GM19025 (cell line): ENCODE data around the gene TMEM243.
"Not testable (repeated sequence)": the region's sequence is repeated elsewhere in the genome, so short reads cannot be mapped to it uniquely, and the experiment has no call there.

Source experiments
- ATAC-seq: cut with Tn5 transposase; IDR thresholded peaks from one replicate; pipeline ENCODE4 v1.9.1; 2021; ENCODE audit warnings: mild to moderate bottlenecking, low read depth, moderate library complexity; ENCODE audit not compliant: unreplicated experiment

Gene TMEM243, protein sequence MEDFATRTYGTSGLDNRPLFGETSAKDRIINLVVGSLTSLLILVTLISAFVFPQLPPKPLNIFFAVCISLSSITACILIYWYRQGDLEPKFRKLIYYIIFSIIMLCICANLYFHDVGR

DNA sequence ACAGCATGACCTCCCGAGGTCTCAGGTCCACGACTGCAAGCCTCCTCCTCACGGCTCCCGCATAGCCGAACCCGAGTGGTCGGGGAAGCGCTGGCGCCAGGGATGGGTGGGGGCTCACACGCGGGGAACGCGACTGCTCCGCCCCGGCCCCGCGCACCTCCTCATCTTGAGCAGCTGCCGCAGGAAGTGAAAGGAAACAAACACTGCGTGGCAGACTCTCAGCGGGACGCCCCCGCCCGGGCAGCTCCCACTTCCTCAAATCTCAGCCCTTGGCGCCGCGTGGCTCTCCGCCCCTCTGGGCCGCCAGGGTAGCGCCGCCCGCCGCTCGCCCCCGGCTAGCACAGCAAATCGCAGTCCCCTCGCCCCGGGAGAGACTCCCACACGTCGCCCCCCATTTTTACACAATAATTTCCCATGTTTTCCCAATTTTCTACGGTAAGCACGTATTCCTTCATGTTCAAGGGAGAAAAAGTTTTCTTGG, at the start of gene TMEM243:
TSS of gene TMEM243 (minus strand) at position 188 of the 481 bp plus-strand sequence. CDS start 229 bp downstream, outside the sequence.
- ATAC-seq = peak; percentile 37

DNA sequence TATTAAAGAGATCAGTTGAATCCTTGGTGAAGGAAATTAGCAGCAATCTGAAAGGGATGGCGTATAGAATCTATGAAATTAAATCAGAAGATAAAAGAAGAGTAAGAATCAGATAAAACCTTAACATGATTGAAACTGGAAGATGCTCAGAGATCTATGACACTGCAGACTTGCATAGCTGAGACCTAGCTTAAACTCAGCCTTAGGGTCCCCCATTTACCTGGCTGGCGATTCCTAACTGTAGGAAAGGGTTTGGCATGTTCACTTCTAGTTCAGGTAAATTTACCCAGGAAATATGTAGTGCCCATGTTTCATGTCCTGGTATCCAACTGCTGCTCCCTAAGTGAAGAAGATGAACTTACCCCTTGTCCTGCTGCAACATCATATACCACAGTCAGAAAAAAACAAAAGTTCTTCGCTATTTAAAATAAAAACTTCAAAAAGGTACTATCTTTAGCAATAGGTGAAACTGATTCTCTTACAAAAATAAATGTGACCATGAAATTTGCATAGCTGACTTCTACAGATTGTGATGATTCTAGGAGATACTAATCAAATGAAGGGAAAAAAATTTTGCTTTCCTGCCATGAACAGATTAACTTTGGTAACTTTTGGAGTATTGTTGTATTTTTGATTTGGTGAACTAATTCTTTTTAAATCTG, 47.8 kb upstream of the TMEM243 start:
- no peak for ATAC-seq

DNA sequence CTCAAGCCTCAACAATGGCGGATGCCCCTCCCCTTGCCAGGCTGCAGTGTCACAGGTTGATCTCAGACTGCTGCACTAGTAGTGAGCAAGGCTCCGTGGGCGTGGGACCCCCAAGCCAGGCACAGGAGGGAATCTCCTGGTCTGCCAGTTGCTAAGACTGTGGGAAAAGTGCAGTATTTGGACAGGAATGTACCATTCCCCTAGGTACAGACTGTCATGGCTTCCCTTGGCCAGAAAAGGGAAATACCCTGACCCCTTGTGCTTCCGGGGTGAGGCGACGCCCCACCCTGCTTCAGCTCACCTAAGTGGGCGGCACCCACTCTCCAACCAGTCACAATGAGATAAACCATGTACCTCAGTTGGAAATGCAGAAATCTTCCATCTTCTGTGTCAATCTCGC, 44.0 kb upstream of the TMEM243 start:
- ATAC-seq = no peak

DNA sequence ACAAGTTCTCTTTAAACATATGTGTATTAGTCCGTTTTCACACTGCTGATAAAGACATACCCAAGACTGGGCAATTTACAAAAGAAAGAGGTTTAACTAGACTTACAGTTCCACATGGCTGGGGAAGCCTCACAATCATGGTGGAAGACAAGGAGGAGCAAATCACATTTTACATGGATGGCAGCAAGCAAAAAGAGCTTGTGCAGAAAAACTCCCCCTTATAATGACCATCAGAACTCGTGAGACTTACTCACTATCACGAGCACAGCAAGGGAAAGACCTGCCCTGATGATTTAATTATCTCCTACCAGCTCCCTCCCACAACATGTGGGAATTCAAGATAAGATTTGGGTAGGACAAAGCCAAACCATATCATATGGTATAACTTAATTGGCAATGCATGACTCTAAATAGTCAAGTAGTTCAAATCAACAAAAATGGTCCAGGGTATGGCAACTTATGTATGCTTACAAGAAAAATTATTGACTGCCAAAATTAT, 34.1 kb upstream of the TMEM243 start:
- ATAC-seq = no peak

DNA sequence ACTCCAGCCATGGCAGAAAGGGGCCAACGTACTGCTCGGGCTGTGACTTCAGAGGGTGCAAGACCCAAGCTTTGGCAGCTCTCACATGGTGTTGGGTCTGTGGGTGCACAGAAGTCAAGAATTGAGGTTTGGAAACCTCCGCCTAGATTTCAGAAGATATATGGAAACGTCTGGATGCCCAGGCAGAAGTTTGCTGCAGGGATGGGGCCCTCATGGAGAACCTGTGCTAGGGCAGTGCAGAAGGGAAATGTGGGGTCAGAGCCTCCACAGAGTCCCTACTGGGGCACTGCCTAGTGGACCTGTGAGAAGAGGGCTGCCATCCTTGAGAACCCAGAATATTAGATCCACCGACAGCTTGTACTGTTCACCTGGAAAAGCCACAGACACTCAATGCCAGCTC, 26.1 kb upstream of the TMEM243 start:
- ATAC-seq = not testable (repeated sequence)

DNA sequence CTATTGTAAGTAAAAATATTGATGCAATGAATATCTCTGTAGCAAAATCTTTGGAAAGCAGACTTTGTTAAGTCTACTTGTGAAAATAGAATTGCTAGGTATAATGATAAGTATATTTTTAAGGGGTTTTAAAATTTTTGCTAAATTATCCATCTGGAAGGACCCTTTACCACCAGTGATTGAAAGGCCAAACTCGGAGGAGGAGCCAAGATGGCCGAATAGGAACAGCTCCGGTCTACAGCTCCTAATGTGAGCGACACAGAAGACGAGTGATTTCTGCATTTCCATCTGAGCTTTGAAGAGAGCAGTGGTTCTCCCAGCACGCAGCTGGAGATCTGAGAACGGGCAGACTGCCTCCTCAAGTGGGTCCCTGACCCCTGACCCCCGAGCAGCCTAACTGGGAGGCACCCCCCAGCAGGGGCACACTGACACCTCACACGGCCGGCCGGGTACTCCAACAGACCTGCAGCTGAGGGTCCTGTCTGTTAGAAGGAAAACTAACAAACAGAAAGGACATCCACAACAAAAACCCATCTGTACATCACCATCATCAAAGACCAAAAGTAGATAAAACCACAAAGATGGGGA, 19.0 kb upstream of the TMEM243 start:
- ATAC-seq = not testable (repeated sequence)

DNA sequence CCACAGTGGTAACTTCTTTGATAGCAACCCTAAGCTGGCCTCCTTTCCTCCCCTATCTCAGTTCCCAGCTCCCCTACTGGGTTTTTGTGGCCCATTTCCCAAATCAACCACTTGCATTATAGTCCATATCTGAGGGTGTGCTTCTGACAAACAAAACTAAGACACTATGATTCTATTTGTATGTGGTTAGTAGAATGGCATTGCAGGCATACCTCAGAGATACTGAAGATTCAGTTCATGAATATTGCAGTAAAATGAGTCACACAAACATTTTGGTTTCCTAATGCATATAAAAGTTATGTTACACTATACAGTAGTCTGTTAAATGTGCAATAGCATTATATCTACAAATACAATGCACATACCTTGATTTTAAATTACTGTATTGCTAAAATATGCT, 15.4 kb upstream of the TMEM243 start:
- no peak for ATAC-seq

DNA sequence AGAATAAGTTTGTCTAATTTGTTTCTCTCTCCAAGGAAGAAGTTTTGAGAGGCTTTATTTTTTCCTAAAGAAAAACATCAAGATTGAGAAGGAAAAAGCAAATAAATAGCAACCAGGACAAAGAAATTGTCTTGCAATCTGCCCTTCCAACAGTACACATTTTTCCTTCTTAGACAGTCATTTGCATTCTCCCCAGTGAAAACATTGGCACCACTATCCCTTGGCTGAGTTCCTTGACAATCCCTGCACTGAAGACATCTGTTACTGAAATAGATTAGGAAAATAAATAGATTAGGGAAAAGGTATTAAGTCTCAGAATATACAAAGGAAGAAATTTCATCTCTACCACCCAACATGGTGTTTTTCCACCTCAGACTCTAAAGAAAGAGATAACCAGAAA, 12.2 kb upstream of the TMEM243 start:
- ATAC-seq = no peak

DNA sequence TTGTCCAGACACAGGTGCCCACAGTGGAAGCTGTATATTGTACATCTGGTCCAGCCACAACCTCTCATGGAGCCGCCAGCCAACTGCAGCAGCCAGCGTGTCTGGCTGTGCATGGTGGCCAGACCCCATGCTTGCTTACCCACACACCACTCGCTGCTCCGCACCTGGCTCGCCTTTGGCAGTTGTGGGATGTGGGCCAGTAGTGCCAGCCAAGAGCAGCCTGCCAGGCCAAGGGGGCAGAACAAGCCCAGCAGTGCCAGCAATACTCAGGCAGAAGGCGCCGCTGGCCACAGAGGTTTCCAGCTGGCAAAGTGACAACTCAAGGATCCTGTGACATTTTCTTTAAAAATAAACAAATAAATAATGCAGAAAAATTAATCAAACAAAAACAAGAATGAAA, 11.7 kb upstream of the TMEM243 start:
- no peak for ATAC-seq

DNA sequence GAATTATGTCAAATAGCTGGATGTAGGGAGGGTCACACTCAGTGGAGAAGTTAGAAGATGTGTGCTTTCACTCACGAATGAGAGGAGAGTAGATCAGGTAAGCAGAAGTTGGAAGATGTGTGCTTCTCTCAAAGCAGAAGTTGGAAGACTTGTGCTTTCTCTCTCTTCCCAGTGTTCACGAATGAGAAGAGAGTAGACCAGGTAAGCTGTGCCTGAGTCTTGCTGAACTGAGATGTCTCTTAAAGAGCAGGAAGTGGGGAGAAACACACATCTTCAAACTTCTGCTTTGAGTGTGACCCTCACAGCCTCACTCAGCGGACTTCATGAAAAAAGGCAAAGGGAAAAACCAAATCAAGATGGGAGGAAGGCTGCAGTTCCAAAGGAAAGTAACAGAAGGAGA, 7.0 kb upstream of the TMEM243 start:
- no peak for ATAC-seq

DNA sequence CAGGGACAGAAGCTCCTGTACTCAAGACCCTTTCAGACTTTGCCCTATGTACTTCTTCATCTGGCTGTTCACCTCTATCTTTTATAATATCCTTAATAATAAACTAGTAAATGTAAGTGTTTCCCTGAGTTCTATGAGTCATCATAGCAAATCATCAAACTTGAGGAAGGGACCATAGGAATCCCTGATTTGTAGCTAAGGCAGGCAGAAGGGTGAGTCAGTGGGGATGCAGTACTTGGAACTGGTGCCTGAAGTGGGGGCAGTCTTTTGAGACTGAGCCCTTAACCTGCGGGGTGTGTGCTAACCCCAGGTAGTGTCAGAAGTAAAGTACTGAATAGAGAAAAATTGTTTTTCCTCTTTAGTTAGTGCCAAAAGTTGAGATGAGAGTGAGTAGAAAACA, 6.2 kb upstream of the TMEM243 start:
- ATAC-seq = no peak

DNA sequence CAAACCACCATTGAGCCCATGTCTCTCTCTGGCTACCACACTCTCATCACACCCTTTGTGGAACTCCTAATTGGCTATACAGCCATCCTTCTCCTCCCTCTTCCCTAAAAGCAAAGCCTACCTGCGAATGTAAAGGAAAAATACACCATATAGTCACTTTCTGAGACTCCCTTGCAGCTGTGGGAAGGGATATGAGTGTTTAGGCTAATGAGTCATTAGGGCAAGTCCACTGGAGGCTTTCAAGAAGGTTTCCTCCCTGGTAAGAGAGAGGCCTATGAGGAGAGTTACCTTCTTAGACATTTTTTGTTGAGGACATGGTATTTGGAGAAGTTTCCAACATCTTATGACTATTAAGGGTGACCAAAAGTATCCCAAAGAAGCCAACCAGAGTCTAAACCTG, 4.1 kb upstream of the TMEM243 start:
- ATAC-seq = no peak

DNA sequence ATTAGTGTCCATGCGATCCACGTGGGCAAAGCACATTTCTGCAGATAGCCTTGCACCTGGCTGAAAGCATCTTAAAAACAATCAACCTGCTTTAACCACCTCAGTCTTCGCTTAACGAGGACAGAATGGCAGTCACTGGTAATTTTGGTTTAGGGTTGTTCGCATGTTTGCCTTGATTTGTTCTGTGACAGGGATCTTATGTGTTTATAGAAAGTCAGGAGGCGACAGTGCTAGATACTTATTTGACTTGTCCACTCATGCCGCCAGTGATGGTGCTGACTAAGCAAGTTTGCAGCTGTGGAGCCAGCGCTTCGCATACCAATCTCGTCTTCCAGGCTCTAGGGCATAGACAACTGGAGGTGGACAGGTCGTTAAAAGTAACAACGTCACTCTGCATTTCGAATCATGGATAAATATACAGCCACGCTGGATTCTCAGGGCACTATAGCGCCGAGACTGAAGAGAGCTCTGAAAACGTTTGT, 1.2 kb upstream of the TMEM243 start:
- ATAC-seq = no peak

DNA sequence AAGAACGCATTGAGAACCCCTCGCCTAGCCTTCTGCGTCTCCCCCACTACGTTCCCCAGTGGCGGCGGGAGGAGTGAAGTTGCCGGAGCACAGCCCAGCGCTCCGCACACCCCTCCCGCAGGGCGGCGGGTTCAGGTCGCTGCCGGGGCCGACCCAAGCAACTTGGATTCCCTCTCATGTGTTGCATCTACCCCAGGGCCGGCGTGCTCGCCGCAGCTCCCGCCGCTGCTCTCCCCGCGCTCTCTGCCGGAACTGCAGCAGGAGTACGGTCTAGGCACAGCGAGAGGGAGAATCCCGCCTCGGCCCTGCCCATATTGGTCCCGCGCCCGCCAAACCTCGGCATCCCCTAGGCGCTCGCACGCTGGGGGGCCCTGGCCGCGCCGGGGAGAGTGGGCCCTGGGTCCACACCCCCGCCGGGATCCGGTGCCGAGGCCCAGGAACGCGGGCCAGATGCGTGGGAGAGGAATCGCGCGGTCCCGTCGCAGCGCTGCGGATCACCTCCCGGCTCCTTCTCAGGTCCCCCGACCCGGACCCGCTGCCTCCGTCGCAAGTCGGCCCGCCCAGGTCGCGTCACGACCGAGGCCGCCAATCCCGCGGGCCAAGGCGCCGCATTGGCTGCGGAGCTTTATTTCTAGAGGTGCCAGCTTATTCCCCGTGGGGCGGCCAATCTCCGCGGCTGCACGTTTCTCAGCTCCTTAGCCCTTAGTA, 648 bp upstream of the TMEM243 start:
- peak; percentile 25 for ATAC-seq

DNA sequence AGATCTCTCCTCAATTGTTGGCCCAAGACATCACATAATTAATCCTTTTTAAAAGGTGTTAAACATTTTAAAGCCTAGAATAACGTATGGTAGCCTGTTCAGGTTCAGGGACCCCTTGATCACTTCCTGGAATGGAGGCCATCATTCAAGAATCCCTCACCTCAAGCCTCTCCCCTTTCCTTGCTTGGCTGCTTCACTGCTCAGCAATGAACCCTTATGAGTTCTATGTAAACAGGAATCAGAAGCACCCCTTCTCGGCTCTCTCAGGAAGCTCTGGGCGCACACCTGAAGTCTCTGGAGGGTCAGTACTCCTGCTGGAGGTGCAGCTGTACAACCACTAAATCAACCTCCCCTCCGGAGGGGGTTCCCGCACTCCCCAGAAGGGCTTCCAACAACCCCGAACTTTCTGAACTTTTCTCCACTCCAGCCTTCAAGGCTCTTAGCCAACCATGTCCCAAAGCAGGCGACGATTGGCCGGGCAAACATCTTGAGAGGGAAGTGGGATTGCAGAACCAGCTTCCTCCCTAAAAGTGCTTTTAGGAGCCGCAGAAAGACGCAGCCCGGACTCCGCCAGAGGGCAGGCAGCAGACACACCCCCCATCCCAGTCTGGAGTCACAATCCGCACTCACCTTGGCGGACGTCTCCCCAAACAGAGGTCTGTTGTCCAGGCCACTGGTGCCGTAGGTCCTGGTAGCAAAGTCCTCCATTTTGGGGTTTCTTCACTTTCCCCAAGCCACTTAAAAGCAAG, 562 bp downstream of the TMEM243 start:
- ATAC-seq = peak; percentile 0

DNA sequence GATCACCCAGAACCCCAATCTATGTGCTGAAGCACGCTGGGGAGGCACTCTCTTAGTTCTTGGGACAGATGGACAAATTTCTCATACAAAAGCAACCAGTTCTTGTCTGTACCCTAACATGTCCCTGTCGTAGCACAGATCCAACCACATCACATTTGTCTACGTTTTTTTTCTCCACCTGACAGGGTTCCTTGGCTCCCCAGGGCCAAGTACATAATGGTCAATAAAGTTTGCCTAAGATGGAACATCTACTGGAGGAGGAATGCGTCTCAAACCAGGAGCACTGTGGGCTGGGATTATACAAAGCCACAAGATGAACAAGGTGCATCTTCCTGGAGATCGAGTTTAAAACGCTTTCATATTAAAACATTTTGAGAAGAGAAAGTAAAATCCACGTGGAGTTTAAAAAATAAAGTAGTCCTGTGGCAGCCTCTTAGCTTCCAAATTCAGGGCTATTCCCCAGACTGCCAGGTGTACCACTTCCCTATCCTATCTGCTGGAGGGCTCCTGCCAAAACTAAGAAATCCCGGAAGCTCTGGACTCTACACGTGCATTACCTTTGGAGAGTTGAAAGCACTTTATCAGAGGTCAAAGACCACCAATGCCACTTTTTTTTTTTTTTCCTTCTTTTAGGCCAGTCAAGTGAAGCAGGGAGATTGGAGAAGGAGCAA, 1.4 kb downstream of the TMEM243 start:
- ATAC-seq = no peak

DNA sequence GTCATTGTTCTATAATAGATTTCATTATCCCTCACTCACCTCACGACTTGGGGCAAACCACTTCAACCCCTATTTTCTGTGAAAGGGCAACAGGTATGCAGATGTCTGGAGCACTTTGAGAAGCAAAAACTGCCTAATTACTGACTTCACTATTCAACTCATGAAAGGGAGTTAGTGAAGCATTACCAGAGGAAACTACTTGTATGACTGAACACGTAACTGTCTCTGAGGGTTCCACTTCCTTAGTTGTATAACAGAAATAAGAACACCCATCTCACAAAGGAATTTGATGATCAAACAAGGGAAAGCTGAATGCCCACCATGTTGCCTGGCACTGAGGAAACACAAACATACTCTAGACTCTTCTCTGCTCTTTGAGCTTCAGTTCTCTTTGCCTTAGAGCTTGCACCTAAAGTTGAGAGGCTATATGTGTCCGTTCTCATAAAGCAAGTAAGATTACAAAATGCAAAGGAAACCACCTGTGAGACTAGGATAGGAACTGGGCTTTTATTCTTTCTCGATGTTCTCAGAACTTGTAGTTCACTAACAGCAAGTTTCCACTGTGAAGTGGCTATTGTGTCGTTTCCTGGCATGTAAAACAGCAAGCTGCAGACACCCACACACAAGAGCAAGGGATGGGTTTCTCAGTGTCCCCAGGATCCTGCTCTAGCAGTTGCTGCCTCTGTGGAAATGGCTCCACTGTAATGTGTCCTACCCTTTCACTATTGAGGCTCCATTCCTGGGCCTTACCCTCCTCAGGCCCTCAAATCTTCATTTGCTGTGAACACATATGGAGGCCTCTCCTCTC, 2.6 kb downstream of the TMEM243 start:
- peak; percentile 41 for ATAC-seq

DNA sequence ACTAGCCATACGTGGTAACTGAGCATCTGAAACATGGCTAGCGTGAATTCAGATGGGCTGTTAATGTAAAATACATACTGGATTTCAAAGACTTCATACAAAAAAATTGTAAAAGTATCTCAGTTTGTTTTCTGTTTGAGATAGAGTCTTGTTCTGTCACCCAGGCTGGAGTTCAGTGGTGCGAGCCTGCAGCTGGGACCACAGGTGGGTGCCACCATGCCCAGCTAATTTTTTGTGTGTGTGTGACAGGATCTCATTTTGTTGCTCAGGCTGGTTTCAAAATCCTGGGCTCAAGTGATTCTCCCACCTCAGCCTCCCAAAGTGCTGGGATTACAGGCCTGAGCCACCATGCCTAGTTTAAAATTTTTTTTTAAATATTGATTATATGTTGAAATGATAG, 4.5 kb downstream of the TMEM243 start:
- ATAC-seq = no peak

DNA sequence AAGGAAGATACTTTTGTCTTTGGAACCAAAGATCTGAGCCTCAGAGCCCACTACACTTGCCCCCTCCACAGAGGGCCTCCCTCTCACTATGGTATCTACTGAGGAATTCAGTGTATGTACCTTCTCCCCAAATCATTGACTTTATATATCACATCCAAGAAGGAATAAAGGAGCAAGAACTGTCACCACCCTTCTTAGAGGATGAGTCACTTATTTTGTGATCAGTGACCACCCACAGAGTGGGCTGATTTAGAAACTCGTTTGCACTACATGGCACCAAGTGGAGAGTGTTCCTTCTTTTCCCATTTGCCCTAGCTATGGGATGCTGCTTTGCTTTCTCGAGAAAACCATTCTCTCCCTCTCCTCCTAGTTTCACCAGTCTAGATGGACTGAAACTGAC, 5.7 kb downstream of the TMEM243 start:
- ATAC-seq = no peak
